Type B pancreatic cell (in vitro differentiated cells): Measurements from ENCODE around the gene PAXX. TPM values are rescaled to one million over a fixed set of nuclear protein-coding genes. Genes with fewer than 3 reads are reported as not detected.

ENCODE experiments used
- DNase-seq: peaks from one replicate; pipeline ENCODE4 v3.0.0; 2021; ENCODE audit warnings: mixed read lengths; ENCODE audit not compliant: unreplicated experiment; ENCODE audit errors: extremely low spot score
- H3K27ac Mint-ChIP-seq: 2 replicates; pipeline ENCODE4 v1.8.0; 2021; ENCODE audit warnings: mild to moderate bottlenecking, mixed read lengths
- H3K27me3 Mint-ChIP-seq: 2 replicates; pipeline ENCODE4 v1.8.0; 2021; ENCODE audit warnings: mixed read lengths
- H3K36me3 Mint-ChIP-seq: 2 replicates; pipeline ENCODE4 v1.8.0; 2021; ENCODE audit warnings: mixed read lengths
- H3K4me1 Mint-ChIP-seq: one replicate; pipeline ENCODE4 v1.8.0; 2021; ENCODE audit warnings: mixed read lengths; ENCODE audit not compliant: unreplicated experiment
- H3K4me3 Mint-ChIP-seq: 2 replicates; pipeline ENCODE4 v1.8.0; 2021; ENCODE audit warnings: mild to moderate bottlenecking, mixed read lengths
- H3K9me3 Mint-ChIP-seq: 2 replicates; pipeline ENCODE4 v1.8.0; 2021; ENCODE audit warnings: mixed read lengths
- total RNA-seq: library from RNA; stranded (reverse); gene quantifications from 2 replicates; pipeline ENCODE4 v1.2.1, GENCODE V29; 2021; ENCODE audit warnings: low replicate concordance
- TF ChIP-seq, protein P1 (sequence below): fragments of 200-600 bp; sonication (generic); conservative IDR thresholded peaks from 2 replicates; pipeline ENCODE4 v1.5.0; 2021; ENCODE audit warnings: antibody characterized with exemption, mild to moderate bottlenecking

PAXX gene
- total RNA-seq, 1 donor from 2014 or later = 63.4 TPM

GRCh38 chr9:136968333-136969127, 23.7 kb upstream of the PAXX start:
- Mint-ChIP-seq H3K4me3 (no peak overlapping the region), H3K36me3 (no peaks in the 10 kb centered on the region), H3K9me3 (no peaks in the 10 kb centered on the region), H3K27me3 (no peaks in the 10 kb centered on the region), H3K27ac (no peak overlapping the region), H3K4me1 (peaks cover 9% of the 10 kb centered on the region)
- TF ChIP-seq, protein P1, sequence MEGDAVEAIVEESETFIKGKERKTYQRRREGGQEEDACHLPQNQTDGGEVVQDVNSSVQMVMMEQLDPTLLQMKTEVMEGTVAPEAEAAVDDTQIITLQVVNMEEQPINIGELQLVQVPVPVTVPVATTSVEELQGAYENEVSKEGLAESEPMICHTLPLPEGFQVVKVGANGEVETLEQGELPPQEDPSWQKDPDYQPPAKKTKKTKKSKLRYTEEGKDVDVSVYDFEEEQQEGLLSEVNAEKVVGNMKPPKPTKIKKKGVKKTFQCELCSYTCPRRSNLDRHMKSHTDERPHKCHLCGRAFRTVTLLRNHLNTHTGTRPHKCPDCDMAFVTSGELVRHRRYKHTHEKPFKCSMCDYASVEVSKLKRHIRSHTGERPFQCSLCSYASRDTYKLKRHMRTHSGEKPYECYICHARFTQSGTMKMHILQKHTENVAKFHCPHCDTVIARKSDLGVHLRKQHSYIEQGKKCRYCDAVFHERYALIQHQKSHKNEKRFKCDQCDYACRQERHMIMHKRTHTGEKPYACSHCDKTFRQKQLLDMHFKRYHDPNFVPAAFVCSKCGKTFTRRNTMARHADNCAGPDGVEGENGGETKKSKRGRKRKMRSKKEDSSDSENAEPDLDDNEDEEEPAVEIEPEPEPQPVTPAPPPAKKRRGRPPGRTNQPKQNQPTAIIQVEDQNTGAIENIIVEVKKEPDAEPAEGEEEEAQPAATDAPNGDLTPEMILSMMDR = no peak
- no peak for DNase-seq

DNA sequence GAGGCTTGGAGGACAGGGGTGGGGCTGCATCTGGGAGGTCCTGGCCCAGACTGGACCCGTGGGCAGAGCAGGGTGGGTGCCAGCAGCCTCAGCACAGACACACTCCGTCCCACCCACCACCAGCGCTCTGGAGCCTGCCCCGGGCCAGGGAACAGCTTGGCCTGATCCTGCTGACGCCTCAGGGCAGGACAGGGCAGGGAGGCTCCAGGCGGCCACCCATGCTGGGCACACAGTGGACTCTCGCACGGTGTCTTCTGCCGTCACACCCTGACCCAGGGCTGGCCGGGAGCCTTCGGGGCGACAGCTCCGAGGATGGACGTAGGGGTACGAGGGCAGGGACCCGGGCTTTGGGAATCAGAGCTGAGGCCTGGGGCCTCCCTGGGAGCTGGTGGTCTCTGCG, 23.1 kb upstream of the PAXX start:
- Mint-ChIP-seq H3K36me3 (no peaks in the 10 kb centered on the region), H3K4me3 (no peak overlapping the region), H3K27ac (no peak overlapping the region), H3K27me3 (no peaks in the 10 kb centered on the region), H3K9me3 (no peaks in the 10 kb centered on the region), H3K4me1 (peaks cover 9% of the 10 kb centered on the region)
- no peak for DNase-seq
- TF ChIP-seq, protein P1 = no peak

DNA sequence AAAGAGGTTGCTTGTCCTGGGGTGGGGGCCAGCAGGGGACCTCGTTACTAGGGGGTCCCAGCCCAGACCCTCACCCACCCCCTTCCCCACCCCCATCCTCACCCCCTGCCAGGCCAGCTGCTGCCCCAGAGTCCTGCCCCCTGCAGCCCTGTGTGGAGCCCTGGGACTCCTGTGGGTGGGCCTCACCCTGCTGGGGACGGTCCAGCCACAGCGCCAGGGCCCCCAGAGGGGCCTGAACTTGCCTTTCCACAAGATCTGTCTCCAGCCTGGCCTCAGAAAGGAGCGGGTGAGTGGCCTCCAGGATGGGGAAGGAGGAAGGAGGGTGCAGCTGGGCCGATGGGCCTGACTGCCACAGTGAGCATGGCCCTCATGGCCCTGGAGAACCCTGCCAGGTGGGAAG, 22.4 kb upstream of the PAXX start:
- Mint-ChIP-seq H3K4me1 (peaks cover 6% of the 10 kb centered on the region), H3K9me3 (no peaks in the 10 kb centered on the region), H3K36me3 (no peaks in the 10 kb centered on the region), H3K27ac (no peak overlapping the region), H3K27me3 (no peaks in the 10 kb centered on the region), H3K4me3 (no peak overlapping the region)
- TF ChIP-seq, protein P1 = no peak
- DNase-seq = no peak

GRCh38 chr9:136970361-136970760, 21.9 kb upstream of the PAXX start:
- TF ChIP-seq, protein P1 = no peak
- Mint-ChIP-seq H3K4me1 (peaks cover 4% of the 10 kb centered on the region), H3K27ac (no peak overlapping the region), H3K36me3 (no peaks in the 10 kb centered on the region), H3K4me3 (no peak overlapping the region), H3K27me3 (no peaks in the 10 kb centered on the region), H3K9me3 (no peaks in the 10 kb centered on the region)
- no peak for DNase-seq

DNA sequence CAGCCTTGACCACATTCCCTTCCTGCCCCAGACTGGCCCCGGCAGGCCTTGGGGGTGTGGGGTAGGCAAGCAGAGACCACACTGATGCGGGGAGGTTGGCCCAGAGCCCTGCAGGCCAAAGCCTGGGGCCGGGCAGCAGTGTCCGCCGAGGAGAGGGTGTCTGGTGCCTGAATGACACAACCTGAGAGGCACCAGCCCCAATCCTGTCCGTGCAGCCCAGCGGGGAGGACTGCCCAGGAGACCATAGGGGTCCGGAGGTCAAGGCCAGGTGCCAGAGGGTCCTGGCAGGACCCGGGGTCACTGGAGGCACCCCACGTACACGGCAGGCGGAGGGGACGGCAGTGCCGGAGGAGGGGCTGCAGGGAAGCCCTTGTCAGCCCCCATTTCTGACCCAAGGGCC, 20.5 kb upstream of the PAXX start:
- Mint-ChIP-seq H3K36me3 (no peaks in the 10 kb centered on the region), H3K27ac (no peak overlapping the region), H3K4me3 (no peak overlapping the region), H3K4me1 (no peaks in the 10 kb centered on the region), H3K27me3 (no peaks in the 10 kb centered on the region), H3K9me3 (no peaks in the 10 kb centered on the region)
- DNase-seq = no peak
- TF ChIP-seq, protein P1 = no peak
